ENCODE data around the gene HMX2.

The HMX2 gene

GRCh38 chr10:123147635-123148413, at the start of gene HMX2:
TSS of gene HMX2 (plus strand) at chr10:123148136. CDS start at chr10:123148379, 243 bp downstream.
- DNase-seq: peak; percentile 28

GRCh38 chr10:123100030-123100762, 47.7 kb upstream of the HMX2 start:
- DNase-seq: no peak

GRCh38 chr10:123101872-123102271, 46.1 kb upstream of the HMX2 start:
- no peak for DNase-seq

GRCh38 chr10:123102673-123103072, 45.3 kb upstream of the HMX2 start:
- no peak for DNase-seq

GRCh38 chr10:123103944-123104343, 44.0 kb upstream of the HMX2 start:
- no peak for DNase-seq

- no peak for DNase-seq
Measured at GRCh38 chr10:123109466-123109865, 38.5 kb upstream of the HMX2 start.

- no peak for DNase-seq
Measured at GRCh38 chr10:123117644-123118417, 30.1 kb upstream of the HMX2 start.

- DNase-seq: no peak
Measured at GRCh38 chr10:123119081-123119480, 28.9 kb upstream of the HMX2 start.

- DNase-seq: no peak
Measured at GRCh38 chr10:123126246-123126645, 21.7 kb upstream of the HMX2 start.

GRCh38 chr10:123129618-123130271, 18.2 kb upstream of the HMX2 start:
- DNase-seq: no peak

- peak; percentile 83 for DNase-seq
Measured at GRCh38 chr10:123132576-123133477, 15.1 kb upstream of the HMX2 start.

- no peak for DNase-seq
Measured at GRCh38 chr10:123133541-123134342, 14.2 kb upstream of the HMX2 start.

GRCh38 chr10:123134343-123134914, 13.5 kb upstream of the HMX2 start:
- no peak for DNase-seq

- no peak for DNase-seq
Measured at GRCh38 chr10:123134915-123135414, 13.0 kb upstream of the HMX2 start.

- no peak for DNase-seq
Measured at GRCh38 chr10:123135415-123136141, 12.4 kb upstream of the HMX2 start, which contains the start of gene HMX3. TSS of gene HMX3 (plus strand) at chr10:123135970. CDS start at chr10:123136051, 81 bp downstream.

GRCh38 chr10:123136221-123136805, 11.6 kb upstream of the HMX2 start:
- DNase-seq: no peak

- peak; percentile 19 for DNase-seq
Measured at GRCh38 chr10:123136806-123137642, 10.9 kb upstream of the HMX2 start.

- no peak for DNase-seq
Measured at GRCh38 chr10:123139165-123139520, 8.8 kb upstream of the HMX2 start.
